HUES64 (cell line): ENCODE results near the gene APBB2.
A peak's percentile ranks its signal among the peaks of the same experiment; 100 is the strongest.

Experiments used
- H3K27ac ChIP-seq: 2 replicates; pipeline ENCODE4 v1.7.0; 2013; ENCODE audit warnings: low read depth, low read length, inconsistent platforms
- H3K27me3 ChIP-seq: 2 replicates; pipeline ENCODE4 v1.6.1; 2013; ENCODE audit warnings: mild to moderate bottlenecking, low read length; ENCODE audit not compliant: insufficient read depth
- H3K36me3 ChIP-seq: 2 replicates; pipeline ENCODE4 v1.6.1; 2013; ENCODE audit warnings: mild to moderate bottlenecking, low read length; ENCODE audit not compliant: insufficient read depth
- H3K4me1 ChIP-seq: 2 replicates; pipeline ENCODE4 v1.6.1; 2013; ENCODE audit warnings: mild to moderate bottlenecking, low read length, moderate library complexity; ENCODE audit not compliant: insufficient read depth
- H3K4me3 ChIP-seq: 2 replicates; pipeline ENCODE4 v1.5.1; 2013; ENCODE audit warnings: mild to moderate bottlenecking, low read length, moderate library complexity
- H3K9ac ChIP-seq: 2 replicates; pipeline ENCODE4 v1.6.1; 2013; ENCODE audit warnings: mild to moderate bottlenecking, low read depth, low read length
- H3K9me3 ChIP-seq: 2 replicates; pipeline ENCODE4 v1.6.1; 2013; ENCODE audit warnings: low read depth, low read length; ENCODE audit not compliant: insufficient read depth
- WGBS: fragments of 150-250, 120-280 bp; methylation state at CpG from one replicate; pipeline ENCODE4 v1.1.7; 2013; ENCODE audit warnings: missing lambda C conversion rate; 5-methylcytosine and 5-hydroxymethylcytosine counted together

Gene APBB2

DNA sequence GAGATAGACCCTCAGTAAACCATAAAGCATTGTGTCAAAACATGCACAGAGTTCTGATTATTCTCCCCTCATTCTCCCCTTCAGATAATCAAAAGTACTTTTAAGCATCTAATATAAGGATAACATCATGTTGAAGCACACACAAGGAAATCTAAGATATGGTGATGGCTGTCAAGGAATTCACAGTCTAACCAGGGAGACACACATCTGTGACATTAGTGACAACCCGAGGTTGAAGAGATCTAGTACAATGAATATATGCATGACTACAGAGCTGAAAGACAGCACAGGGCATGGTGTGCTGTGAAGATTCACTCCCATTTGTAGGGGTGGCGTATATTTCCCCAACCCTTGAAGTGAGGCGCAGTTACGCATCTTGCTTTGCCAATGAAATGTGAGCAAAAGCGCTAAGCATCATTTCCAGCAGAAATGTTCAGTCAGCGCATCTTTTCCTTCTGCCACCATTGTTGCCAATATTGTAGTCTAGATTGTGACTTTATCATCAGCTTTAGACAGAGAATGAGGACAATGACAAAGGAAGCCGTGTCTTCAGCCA, 342.6 kb downstream of the APBB2 start:
- H3K4me1 ChIP-seq = peaks cover 11% of the 10 kb centered on the region
- no peak overlapping the region for H3K27ac ChIP-seq
- H3K9me3 ChIP-seq = no peaks in the 10 kb centered on the region
- no peaks in the 10 kb centered on the region for H3K36me3 ChIP-seq
- H3K4me3 ChIP-seq = no peak overlapping the region
- no peak overlapping the region for H3K9ac ChIP-seq
- H3K27me3 ChIP-seq = no peaks in the 10 kb centered on the region
- WGBS = 96% methylated on average over 7 of the region's 7 CpGs

DNA sequence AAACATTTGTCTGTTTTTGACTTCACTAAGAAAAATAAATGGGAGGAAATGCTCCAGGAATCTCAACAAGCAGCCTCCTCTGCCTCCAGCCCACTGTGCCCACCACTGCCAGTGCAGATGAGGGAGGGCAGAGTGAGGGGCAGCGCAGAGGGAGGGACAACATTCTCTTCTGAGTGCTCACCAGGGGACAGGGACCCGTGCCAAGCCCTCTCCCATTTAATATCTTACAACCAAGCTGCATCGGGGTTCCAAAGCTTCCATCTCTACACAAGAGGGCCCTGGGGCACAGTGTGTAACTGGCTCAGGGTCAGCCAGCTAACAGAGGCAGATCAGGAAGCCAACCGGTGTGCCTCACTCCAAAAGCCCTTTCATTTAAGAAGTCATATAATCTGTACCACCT, 344.2 kb downstream of the APBB2 start:
- peaks cover 11% of the 10 kb centered on the region for H3K4me1 ChIP-seq
- WGBS = 88% methylated on average over 4 of the region's 4 CpGs

DNA sequence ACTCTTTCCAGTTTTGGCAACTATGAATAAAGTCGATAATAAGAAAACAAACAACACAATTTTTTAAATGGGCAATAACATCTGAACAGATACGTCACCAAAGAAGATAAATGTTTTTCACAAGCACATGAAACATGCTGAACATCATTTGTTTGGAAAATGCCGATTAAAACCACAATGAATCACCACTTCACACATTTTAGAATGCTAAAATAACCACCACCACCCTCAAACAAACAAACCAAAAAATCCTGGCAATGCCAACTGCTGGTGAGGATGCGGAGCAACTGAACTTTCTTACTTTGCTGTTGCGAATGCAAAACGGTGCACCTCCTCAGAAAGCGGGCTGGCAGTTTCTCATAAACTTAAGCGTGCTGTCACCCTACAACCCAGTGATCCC, 348.6 kb downstream of the APBB2 start:
- Histone ChIP-seq H3K9me3 (no peaks in the 10 kb centered on the region), H3K4me3 (no peak overlapping the region), H3K9ac (no peak overlapping the region), H3K4me1 (no peaks in the 10 kb centered on the region), H3K36me3 (no peaks in the 10 kb centered on the region), H3K27me3 (no peaks in the 10 kb centered on the region), H3K27ac (no peak overlapping the region)
- 86% methylated on average over 8 of the region's 8 CpGs for WGBS

More for the DNA sequence above, 344.2 kb downstream of the APBB2 start:
- Histone ChIP-seq H3K4me3 (no peak overlapping the region), H3K36me3 (no peaks in the 10 kb centered on the region), H3K27ac (no peak overlapping the region), H3K9ac (no peak overlapping the region), H3K27me3 (no peaks in the 10 kb centered on the region), H3K9me3 (no peaks in the 10 kb centered on the region)

DNA sequence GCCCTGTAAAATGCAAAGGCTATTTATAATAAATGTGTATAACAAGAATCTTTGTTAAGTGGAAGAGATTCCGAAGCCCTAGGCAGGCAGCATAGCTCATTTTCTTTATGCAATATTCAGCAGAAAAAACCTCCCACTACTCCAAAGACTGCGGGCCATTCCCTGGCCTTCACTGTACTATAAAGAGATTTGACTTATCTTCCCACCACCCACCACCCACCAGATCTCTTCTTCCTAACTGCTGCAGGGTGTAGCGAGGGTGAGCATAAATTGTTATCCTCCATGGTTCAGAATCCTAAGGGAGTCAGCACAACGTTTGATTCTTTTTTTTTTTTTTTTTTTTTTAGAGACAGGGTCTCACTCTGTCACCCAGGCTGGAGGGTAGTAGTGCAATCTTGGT, 349.8 kb downstream of the APBB2 start:
- Histone ChIP-seq H3K9me3 (no peaks in the 10 kb centered on the region), H3K27ac (no peak overlapping the region), H3K36me3 (no peaks in the 10 kb centered on the region), H3K4me1 (no peaks in the 10 kb centered on the region), H3K9ac (no peak overlapping the region), H3K27me3 (no peaks in the 10 kb centered on the region), H3K4me3 (no peak overlapping the region)
- 88% methylated on average over 4 of the region's 4 CpGs for WGBS

DNA sequence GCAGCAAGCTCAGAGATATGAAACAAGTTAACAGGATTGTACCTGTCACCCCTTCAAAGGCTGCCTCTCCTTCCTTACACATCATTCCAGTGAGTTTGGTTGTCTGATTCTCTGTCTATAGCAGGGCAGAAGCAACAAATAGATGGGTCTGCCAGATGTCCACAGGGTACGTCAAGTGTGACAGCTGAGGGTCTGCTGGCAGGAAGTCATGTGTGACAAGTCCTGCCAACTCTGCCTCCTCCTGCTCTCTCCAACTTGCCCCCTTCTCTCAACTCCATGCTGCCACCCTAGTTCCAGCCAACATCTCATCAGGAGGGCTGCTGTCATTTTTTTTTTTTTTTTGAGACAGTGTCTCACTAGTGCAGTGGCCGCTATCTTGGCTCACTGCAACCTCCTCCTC, 355.4 kb downstream of the APBB2 start:
- Histone ChIP-seq H3K36me3 (peaks cover 8% of the 10 kb centered on the region), H3K4me3 (no peak overlapping the region), H3K4me1 (peaks cover 6% of the 10 kb centered on the region; the same call in 1 of the 2 replicates), H3K9me3 (no peaks in the 10 kb centered on the region), H3K9ac (no peak overlapping the region), H3K27ac (no peak overlapping the region), H3K27me3 (no peaks in the 10 kb centered on the region)
- WGBS = 91% methylated on average over 2 of the region's 2 CpGs

DNA sequence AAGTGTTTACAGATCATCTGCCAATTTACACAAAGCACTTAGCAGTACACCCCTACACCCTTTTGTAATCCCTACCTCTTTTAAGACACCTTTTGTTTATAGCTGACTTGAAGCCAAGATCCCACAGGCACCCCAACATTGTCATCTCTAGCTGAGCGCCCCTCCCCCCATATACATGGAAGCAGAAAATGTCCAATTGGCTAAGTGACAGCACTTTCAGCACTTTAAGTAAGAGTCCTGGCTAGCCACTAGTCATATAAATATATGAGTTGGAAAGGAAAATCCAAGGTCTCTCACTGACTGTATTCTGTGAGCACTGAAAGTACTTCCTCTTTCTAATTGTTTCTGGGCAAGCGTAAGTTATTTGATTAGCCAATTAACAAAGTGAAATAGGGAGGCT, 356.4 kb downstream of the APBB2 start:
- no peak overlapping the region for H3K27ac ChIP-seq
- no peak overlapping the region for H3K4me3 ChIP-seq
- H3K36me3 ChIP-seq = peaks cover 15% of the 10 kb centered on the region
- peaks cover 6% of the 10 kb centered on the region; the same call in 1 of the 2 replicates for H3K4me1 ChIP-seq
- no peaks in the 10 kb centered on the region for H3K9me3 ChIP-seq
- no peak overlapping the region for H3K9ac ChIP-seq
- WGBS = 93% methylated on average over 2 of the region's 2 CpGs
- H3K27me3 ChIP-seq = no peaks in the 10 kb centered on the region

DNA sequence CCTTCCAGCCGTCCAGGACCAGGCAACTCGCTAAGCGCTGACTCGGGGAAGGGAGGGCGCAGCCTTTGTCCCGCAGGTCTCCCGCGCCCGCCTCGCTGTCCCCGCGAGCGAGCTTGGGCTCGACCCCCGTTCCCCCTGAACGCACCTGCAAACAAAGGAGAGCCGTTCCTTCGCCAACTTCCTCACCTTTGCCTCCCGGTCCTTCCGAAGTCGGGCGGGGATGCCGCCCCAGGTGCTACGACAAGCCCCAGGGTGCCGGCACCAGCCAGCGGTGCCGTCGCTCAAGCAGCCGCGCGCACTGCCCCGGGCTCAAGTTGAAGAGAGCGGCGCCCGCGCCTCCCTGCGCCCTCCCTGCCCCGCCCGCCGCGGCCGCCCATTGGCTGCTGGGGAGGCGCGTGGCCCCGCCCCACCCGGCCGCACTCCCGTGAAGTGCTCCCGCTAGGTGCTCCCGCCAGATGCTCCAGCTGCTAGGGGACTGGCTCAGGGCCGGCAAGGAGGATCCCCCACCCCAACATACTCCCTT, 357.4 kb downstream of the APBB2 start:
- H3K4me3 ChIP-seq = peak overlapping the region; percentile 84
- H3K4me1 ChIP-seq = peaks cover 6% of the 10 kb centered on the region; the same call in 1 of the 2 replicates
- no peaks in the 10 kb centered on the region for H3K27me3 ChIP-seq
- under 1% methylated on average over 51 of the region's 51 CpGs for WGBS
- peak overlapping the region; percentile 95 for H3K9ac ChIP-seq
- peaks cover 18% of the 10 kb centered on the region for H3K36me3 ChIP-seq
- H3K9me3 ChIP-seq = no peaks in the 10 kb centered on the region
- H3K27ac ChIP-seq = peak overlapping the region; percentile 62

DNA sequence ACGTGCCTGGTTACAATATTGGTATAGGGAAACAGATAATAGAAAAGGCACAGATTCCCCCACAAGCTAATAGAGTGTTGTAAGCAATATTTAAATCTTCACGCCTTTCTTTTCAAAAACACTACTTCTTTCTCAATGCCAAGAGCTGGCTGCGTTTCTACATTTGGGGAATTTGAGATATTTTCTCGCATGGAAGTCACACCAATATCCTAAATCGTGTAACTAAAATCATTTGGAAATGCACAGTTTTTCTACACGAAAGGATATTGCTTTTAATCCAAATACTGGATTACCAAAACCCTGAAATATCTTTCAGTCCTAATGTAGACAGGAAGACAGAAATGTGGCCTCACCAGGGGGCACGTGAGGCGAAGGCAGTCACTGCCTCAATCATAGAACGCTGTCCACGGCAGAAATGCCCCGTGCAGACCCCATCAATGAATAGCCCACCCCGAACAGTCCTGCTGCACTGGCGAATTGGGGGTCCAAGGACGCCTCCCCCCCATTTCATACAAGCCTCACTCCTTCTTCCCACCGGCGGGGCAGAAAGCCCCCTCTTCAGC, 358.0 kb downstream of the APBB2 start:
- H3K4me1 ChIP-seq = peaks cover 6% of the 10 kb centered on the region; the same call in 1 of the 2 replicates
- no peaks in the 10 kb centered on the region for H3K27me3 ChIP-seq
- 4% methylated on average over 14 of the region's 16 CpGs for WGBS
- peak overlapping the region; percentile 84 for H3K4me3 ChIP-seq
- H3K9me3 ChIP-seq = no peaks in the 10 kb centered on the region
- peaks cover 18% of the 10 kb centered on the region for H3K36me3 ChIP-seq
- peak overlapping the region; percentile 95 for H3K9ac ChIP-seq
- H3K27ac ChIP-seq = peak overlapping the region; percentile 62

DNA sequence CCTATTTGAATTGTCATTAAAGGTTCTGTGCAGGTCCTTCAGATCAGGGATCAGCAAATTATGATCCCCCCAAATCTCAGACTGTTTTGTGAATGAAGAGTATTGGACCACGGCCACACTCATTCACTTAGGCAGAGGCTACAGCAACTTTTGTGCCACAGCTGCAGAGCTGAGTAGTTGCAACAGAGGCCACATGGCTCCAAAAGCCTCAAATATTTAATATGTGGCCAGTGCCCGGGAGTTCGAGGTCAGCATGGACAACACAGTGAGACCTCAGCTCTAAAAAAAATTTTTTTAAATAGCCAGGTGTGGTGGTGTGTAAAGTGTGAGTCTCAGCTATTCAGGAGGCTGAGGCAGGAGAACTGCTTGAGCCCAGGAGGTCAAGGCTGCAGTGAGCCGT, 363.8 kb downstream of the APBB2 start:
- 95% methylated on average over 4 of the region's 4 CpGs for WGBS
- H3K36me3 ChIP-seq = peaks cover 18% of the 10 kb centered on the region
- H3K27me3 ChIP-seq = no peaks in the 10 kb centered on the region
- H3K27ac ChIP-seq = no peak overlapping the region
- peaks cover 32% of the 10 kb centered on the region for H3K4me1 ChIP-seq
- H3K9ac ChIP-seq = no peak overlapping the region
- H3K4me3 ChIP-seq = no peak overlapping the region
- no peaks in the 10 kb centered on the region for H3K9me3 ChIP-seq

DNA sequence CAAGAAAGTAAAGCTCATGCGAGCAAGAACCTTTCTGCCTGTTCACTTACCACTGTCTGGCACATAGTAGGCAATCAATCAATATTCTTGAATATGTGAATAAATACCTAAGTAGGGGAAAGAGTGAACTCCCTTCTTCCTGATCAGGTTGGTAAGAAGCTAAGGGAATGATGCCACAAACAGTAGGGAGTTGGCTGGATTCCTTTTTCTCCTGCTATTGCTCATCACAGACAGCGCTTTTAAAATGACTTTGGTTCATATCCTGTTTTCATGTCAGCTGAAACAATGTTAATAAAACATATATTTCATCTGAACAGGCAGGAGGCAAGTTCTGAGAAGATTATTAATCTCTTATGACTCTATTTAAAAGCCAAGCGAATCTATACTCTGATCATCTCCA, 365.4 kb downstream of the APBB2 start:
- Histone ChIP-seq H3K27me3 (no peaks in the 10 kb centered on the region), H3K4me3 (no peak overlapping the region), H3K9ac (no peak overlapping the region), H3K36me3 (peaks cover 12% of the 10 kb centered on the region), H3K4me1 (peaks cover 32% of the 10 kb centered on the region), H3K27ac (no peak overlapping the region), H3K9me3 (no peaks in the 10 kb centered on the region)
- WGBS = 85% methylated on average over 3 of the region's 3 CpGs

DNA sequence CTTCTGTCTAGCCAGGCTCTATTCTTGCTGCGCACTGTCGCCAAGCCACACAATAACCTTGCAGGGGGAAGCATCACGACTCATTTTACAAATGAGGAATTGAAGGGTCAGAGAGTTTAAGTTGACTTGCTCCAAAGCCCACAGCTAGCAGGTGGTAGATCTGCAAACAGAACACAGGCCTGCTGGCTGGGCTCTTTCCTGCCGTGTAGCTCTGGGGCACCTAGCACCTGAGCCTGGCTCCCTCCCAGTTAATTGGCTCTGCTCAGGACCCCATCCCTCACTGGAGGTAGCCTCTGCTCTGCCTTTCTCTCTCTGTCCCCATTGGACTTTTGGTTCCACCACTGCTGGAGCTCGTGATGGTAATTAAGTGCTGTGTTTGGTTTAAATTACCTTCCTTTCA, 366.1 kb downstream of the APBB2 start:
- no peaks in the 10 kb centered on the region for H3K27me3 ChIP-seq
- H3K4me1 ChIP-seq = peaks cover 32% of the 10 kb centered on the region
- peaks cover 9% of the 10 kb centered on the region for H3K36me3 ChIP-seq
- no peak overlapping the region for H3K9ac ChIP-seq
- H3K27ac ChIP-seq = 0 out of 2 replicates have a peak overlapping the region, but pooled peaks have one; percentile 12
- H3K4me3 ChIP-seq = no peak overlapping the region
- no peaks in the 10 kb centered on the region for H3K9me3 ChIP-seq
- 68% methylated on average over 4 of the region's 5 CpGs for WGBS
